Heart left ventricle (tissue), 13 donors: ENCODE measurements around the gene GRIA1.

Experiments
- CTCF ChIP-seq, 12 donors: fragments of 200-600 bp; sonication (generic) in 4 of 12; IDR thresholded peaks; one replicate each; pipeline versions ENCODE4 v1.5.0 to v1.8.0; 2018 to 2022; ENCODE audit warnings: antibody characterized with exemption in 12 of 12, mild to moderate bottlenecking in 5 of 12
- POLR2A ChIP-seq, 2 donors: fragments of 450-650 bp; IDR thresholded peaks; one replicate each; pipeline ENCODE4 v1.6.1; 2017; ENCODE audit warnings: antibody characterized with exemption in 2 of 2, mild to moderate bottlenecking in 2 of 2, moderate library complexity in 2 of 2
- donor health status: ischemic (EF 13 %, LVEDD 7.1; RV severe dilation, severe dysfunction).
- donor health status: DM: no; HTN: yes; CAD: no.
- donor health status: DM: no; HTN: no; CAD: no.
- donor health status: ischemic (EF 25% LVEDD 6.9; RV normal size, moderate dysfunction).
- donor health status: ischemic (EF 25% LVEDD 5.7; RV mildly dilated, moderate dysfunction).
- donor health status: ischemic (EF 35%, LVEDD 5.7; RV mildly dilated, moderate dysfunction).
- donor health status: nonischemic (EF 11% LVEDD 7.7; RV severe dilation, severe dysfunction).
- donor health status: DM: yes; HTN: yes; CAD: no.
- donor health status: PGD.
- donor health status: ischemic (EF 29% LVEDD 5.4; RV normal size, mild dysfunction).
- donor health status: nonischemic (EF 23%, LVEDD 6.1; RV moderate dilation, normal function).

DNA sequence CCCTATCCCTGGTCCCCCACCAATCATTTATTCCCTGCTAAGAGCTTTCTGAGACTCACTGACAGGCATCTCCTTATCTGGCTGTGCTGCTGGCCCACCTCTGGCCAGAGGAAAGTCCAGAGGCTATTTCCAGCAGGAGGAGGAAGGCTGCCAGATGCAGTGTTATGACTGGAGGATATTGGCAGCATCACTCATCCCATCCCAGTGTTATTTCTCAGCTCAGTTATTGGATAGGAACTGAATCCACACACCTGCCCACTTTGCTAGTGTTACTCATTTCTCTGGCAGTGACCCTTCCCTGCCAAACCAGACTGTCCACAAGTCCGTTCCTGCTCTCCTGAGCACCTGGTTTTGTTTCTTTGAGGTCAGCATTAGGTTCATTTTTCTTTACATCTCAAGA is 228.2 kb downstream of the GRIA1 start:
- no peak for TF ChIP-seq CTCF (IDR thresholded peaks at IDR 0.05)
- no peak for TF ChIP-seq POLR2A (IDR thresholded peaks at IDR 0.05)
